Lung (tissue), 12 donors: ENCODE measurements around the gene FCAMR. TPM values are rescaled to one million over a fixed set of nuclear protein-coding genes. Genes with fewer than 3 reads are reported as not detected.

Experiments used
- ATAC-seq: fragments of 200-7000 bp; cut with Tn5 transposase; one replicate; pipeline ENCODE4 v1.9.1; 2020; ENCODE audit warnings: moderate number of reproducible peaks; ENCODE audit not compliant: insufficient read depth, low FRiP score
- DNase-seq, 3 donors: peaks; one replicate each; pipeline ENCODE4 v3.0.0-alpha.2; 2013 to 2017
- H3K27ac ChIP-seq, 2 donors: one replicate each; pipeline ENCODE4 v1.5.1; 2013; ENCODE audit warnings: mild to moderate bottlenecking in 2 of 2, moderate library complexity in 2 of 2, control low read depth in 1 of 2, inconsistent platforms in 1 of 2, low read depth in 1 of 2, low read length in 1 of 2
- H3K27me3 ChIP-seq, 3 donors: one replicate each; pipeline ENCODE4 v1.5.1; 2013; ENCODE audit warnings: low read length in 2 of 3; ENCODE audit not compliant: control insufficient read depth in 3 of 3, insufficient read depth in 3 of 3
- H3K36me3 ChIP-seq, 4 donors: one replicate each; pipeline ENCODE4 v1.5.1; 2013; ENCODE audit warnings: low read length in 4 of 4, mild to moderate bottlenecking in 1 of 4, moderate library complexity in 1 of 4; ENCODE audit not compliant: control insufficient read depth in 4 of 4, insufficient read depth in 4 of 4
- H3K4me1 ChIP-seq, 5 donors: one replicate each; pipeline ENCODE4 v1.5.1; 2013; ENCODE audit warnings: low read length in 5 of 5, mild to moderate bottlenecking in 2 of 5, moderate library complexity in 1 of 5; ENCODE audit not compliant: control insufficient read depth in 5 of 5, insufficient read depth in 5 of 5
- H3K4me3 ChIP-seq: one replicate; pipeline ENCODE4 v1.5.1; 2013; ENCODE audit warnings: mild to moderate bottlenecking, control low read depth, moderate library complexity
- H3K9ac ChIP-seq, 2 donors: one replicate each; pipeline ENCODE4 v1.5.1; 2013; ENCODE audit warnings: low read length in 2 of 2, control low read depth in 1 of 2; ENCODE audit not compliant: insufficient read depth in 1 of 2
- H3K9me3 ChIP-seq, 4 donors: one replicate each; pipeline ENCODE4 v1.5.1; 2013; ENCODE audit warnings: low read length in 3 of 4, mild to moderate bottlenecking in 1 of 4, moderate library complexity in 1 of 4; ENCODE audit not compliant: control insufficient read depth in 4 of 4, insufficient read depth in 3 of 4
- WGBS, 2 donors: extraction: QIAGEN DNeasy Blood & Tissue Kit; methylation state at CpG; one replicate each; pipeline ENCODE4 v1.1.7; 2013; 5-methylcytosine and 5-hydroxymethylcytosine counted together
- polyA plus RNA-seq, 2 donors: library from polyadenylated mRNA; stranded (reverse); fragments of 200-250 nt; gene quantifications; one replicate each; pipeline ENCODE4 v1.2.1, GENCODE V29; 2013
- total RNA-seq, 2 donors: library from RNA; depleted of rRNA in 1 of 2; stranded (reverse); fragments of >200 nt in 1 of 2; gene quantifications; one replicate each; pipeline ENCODE4 v1.2.1, GENCODE V29; 2014 to 2021
- TF ChIP-seq, protein P1 (sequence below): IDR thresholded peaks from 2 replicates; pipeline ENCODE4 v1.5.1; 2012; ENCODE audit warnings: mild to moderate bottlenecking; ENCODE audit errors: control extremely low read depth, extremely low read depth
- donor health status: control.
- donor health status: control.
- donor health status: Bipolar disorder and iron deficiency.
- donor health status: healthy.
- donor health status: DM: yes; HTN: yes; CAD: no.

The FCAMR gene
- total and polyA plus RNA-seq, 4 donors: 0.18 to 0.40 TPM; not detected in 2

DNA sequence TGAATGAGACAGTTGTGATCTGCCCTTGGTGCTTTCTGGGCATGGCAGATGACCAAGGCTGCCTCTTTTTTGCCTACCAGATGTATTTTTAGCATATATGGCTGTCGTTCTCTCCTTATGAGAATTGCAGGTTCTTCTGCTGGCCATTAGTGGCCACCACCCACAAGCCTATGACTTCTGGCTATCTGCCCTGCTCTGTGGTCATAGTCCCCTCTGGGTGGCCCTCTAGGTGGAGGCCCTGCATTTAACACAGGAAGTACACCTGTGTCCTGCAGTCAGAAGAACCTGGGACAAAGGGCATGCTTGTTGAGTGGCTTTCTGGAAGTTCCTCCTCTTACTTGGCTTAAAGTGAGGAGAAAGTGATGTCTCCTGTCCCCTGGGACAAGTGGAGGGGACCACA is 6.5 kb downstream of the FCAMR start:
- DNase-seq (no peak), ATAC-seq (no peak)
- Histone ChIP-seq H3K9ac (no peak overlapping the region), H3K27me3 (no peaks in the 10 kb centered on the region), H3K4me3 (no peak overlapping the region), H3K27ac (no peak overlapping the region), H3K9me3 (peaks cover 0 to 2% (median 0%) of the 10 kb centered on the region in 4 donors), H3K36me3 (no peaks in the 10 kb centered on the region), H3K4me1 (peaks cover 0 to 10% (median 0%) of the 10 kb centered on the region in 5 donors)
- WGBS, 2 donors: 80 to 94% methylated on average over 1 of the region's 1 CpG
- TF ChIP-seq, protein P1, sequence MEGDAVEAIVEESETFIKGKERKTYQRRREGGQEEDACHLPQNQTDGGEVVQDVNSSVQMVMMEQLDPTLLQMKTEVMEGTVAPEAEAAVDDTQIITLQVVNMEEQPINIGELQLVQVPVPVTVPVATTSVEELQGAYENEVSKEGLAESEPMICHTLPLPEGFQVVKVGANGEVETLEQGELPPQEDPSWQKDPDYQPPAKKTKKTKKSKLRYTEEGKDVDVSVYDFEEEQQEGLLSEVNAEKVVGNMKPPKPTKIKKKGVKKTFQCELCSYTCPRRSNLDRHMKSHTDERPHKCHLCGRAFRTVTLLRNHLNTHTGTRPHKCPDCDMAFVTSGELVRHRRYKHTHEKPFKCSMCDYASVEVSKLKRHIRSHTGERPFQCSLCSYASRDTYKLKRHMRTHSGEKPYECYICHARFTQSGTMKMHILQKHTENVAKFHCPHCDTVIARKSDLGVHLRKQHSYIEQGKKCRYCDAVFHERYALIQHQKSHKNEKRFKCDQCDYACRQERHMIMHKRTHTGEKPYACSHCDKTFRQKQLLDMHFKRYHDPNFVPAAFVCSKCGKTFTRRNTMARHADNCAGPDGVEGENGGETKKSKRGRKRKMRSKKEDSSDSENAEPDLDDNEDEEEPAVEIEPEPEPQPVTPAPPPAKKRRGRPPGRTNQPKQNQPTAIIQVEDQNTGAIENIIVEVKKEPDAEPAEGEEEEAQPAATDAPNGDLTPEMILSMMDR: no peak

GRCh38 chr1:206963119-206963712 is 7.0 kb downstream of the FCAMR start:
- peaks cover 0 to 10% (median 0%) of the 10 kb centered on the region in 5 donors for H3K4me1 ChIP-seq
- TF ChIP-seq, protein P1: no peak
- DNase-seq (no peak), ATAC-seq (no peak)
- no peaks in the 10 kb centered on the region for H3K36me3 ChIP-seq
- H3K9ac ChIP-seq: no peak overlapping the region
- H3K27me3 ChIP-seq: no peaks in the 10 kb centered on the region
- H3K27ac ChIP-seq: no peak overlapping the region
- H3K9me3 ChIP-seq: peaks cover 0 to 2% (median 0%) of the 10 kb centered on the region in 4 donors
- WGBS, 2 donors: 89 to 92% methylated on average over 5 of the region's 5 CpGs
- no peak overlapping the region for H3K4me3 ChIP-seq

GRCh38 chr1:206962272-206962671 is 8.0 kb downstream of the FCAMR start:
- ATAC-seq: no peak
- 62 to 74% methylated on average over 7 of the region's 7 CpGs for WGBS, 2 donors
- peaks cover 0 to 2% (median 0%) of the 10 kb centered on the region in 4 donors for H3K9me3 ChIP-seq

More at GRCh38 chr1:206962272-206962671, 8.0 kb downstream of the FCAMR start:
- H3K27me3 ChIP-seq: no peaks in the 10 kb centered on the region
- H3K27ac ChIP-seq: no peak overlapping the region
- H3K4me3 ChIP-seq: no peak overlapping the region
- H3K36me3 ChIP-seq: no peaks in the 10 kb centered on the region
- TF ChIP-seq, protein P1: no peak
- H3K9ac ChIP-seq: no peak overlapping the region
- H3K4me1 ChIP-seq: peaks cover 0 to 10% (median 0%) of the 10 kb centered on the region in 5 donors
- no peak for DNase-seq
